Limb (tissue), 2 donors: ENCODE data around the gene TESMIN.

ENCODE experiments used
- DNase-seq, 2 donors: peaks; one replicate each; pipeline ENCODE4 v3.0.0-alpha.2; 2016; ENCODE audit errors: extremely low spot score in 2 of 2

The TESMIN gene

GRCh38 chr11:68711114-68711513, 40.2 kb downstream of the TESMIN start:
- DNase-seq, result no peak

GRCh38 chr11:68710409-68710808, 40.9 kb downstream of the TESMIN start:
- no peak for DNase-seq

DNA sequence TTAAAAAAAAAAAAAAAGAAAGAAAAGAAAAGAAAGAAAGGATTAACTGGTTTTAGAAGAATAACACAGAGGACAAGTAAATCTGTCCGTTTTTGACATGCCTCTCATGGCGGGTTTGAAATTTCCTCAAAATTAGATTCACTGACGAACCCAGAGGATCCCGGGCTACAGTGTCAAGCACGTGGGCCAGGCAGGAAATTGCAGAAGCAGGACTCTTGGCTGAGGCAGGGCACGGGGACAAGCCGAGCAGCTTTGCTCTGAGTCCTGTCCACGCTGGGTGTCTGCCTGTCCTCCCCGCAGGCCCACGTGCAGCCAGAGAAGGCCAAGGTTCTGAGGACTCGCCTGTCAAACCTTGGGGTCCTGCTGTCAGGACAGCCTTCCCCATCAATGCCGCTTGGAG, 42.3 kb downstream of the TESMIN start:
- DNase-seq, result no peak

- no peak for DNase-seq
These were observed 43.8 kb downstream of the TESMIN start for GRCh38 chr11:68707527-68707926.

DNA sequence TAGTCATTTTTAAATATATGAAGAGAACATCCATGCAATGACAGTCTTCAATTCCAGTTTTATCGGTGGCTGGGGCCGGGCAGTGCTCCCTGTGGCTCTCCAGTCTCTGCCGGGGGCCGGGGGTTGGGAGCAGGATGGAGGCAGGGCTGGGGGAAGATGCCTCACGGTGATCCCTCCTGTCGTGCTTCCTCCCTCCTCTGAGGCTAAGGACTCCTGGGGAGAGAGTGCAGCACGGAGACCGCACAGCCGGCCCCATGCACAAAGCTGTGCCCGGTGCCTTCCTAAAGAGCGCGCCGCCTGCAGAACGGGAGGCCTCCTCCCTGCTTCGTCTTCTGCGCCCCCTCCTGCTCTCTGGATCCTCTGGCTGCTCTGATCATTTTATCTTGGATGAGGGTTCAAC, 46.4 kb downstream of the TESMIN start:
- DNase-seq, result no peak

- no peak for DNase-seq
These were observed 52.3 kb downstream of the TESMIN start for GRCh38 chr11:68698993-68699392.

- no peak for DNase-seq
These were observed 55.8 kb downstream of the TESMIN start for GRCh38 chr11:68695531-68695930.

DNA sequence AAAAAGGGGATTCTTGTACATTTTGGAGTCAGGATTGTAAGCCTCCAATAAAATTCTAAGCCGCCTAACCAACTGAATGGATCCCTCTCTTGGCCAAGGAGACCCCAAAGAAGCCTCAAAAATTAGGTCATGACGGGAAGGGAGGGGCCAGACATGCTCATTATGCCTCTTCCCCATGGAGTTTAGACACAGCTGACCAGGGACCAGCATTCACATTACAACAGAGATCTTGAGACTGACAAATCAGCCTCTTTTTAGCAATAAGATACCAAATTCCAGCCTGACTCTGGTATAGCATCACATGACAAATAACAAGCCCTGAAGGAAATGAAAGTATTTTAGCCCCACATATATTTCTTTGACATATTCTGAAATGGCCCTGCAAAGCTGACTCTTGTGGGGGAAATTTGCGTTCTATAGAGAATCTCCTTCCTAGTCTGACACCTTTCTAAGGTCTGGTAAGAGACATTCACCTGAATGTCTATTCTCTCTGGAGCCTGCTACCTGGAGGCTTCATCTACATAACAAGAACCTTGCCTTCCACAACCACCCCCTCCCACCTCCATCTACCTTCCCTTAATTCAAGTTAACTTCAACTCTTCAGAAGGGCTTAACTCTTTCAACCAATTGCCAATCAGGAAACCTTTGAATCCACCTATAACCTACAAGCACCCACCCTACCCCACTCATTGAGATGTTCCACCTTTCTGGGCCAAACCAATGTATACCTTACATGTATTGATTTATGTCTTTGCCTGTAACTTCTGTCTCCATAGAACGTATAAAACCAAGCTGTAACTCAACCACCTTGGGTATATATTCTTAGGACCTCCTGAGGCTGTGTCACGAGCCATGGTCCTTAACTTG, 56.7 kb downstream of the TESMIN start:
- no peak for DNase-seq

- DNase-seq, result no peak
These were observed 57.8 kb downstream of the TESMIN start for GRCh38 chr11:68693484-68693882.

DNA sequence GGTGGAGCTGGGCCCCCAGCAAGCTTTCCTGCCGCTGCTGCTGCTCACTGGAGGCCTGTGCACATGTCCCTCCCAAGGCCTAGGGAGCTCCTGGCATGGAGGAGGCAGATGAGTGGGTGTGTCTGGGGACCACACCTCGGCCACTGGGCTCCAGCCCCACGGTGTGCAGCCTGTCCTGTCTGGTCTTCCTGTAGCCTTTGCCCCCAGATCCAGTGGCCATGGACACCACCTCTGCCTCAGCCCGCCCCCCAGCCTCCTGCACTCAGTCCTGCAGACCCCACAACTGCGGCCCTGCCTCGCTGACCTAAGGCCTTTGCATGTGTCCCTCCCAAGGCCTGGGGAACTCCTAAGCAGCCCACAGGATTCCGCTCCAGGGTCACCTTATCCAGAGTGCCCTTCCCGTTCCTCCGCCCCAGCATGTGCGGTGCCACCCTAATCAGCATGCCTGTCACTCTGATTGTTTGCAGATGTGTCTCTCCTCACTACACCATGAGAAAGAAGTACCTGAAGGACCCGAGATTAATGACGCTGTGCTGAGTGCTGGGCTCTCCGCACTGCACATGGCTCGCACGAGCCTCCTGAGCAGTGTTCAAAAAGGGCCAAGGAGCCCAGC, 58.3 kb downstream of the TESMIN start:
- no peak for DNase-seq

DNA sequence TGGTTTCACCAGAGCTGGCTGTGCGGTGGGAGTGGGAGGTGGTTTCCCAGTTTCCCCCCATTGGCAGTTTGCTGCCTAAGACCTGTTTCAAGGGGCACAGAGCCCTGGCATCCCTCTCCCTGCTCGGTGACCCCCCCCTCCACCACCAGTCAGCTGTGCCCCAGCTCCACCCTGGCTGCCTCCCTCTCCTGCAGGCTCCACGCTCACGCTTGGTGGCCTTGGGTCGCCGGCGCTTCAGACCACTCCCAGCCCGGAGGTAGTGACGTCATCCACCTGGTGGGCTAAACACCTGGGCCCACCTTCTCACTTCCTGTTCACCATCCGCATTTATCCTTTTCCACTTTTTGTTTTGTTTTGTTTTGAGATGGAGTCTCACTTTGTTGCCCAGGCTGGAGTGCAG, 59.2 kb downstream of the TESMIN start:
- no peak for DNase-seq

DNA sequence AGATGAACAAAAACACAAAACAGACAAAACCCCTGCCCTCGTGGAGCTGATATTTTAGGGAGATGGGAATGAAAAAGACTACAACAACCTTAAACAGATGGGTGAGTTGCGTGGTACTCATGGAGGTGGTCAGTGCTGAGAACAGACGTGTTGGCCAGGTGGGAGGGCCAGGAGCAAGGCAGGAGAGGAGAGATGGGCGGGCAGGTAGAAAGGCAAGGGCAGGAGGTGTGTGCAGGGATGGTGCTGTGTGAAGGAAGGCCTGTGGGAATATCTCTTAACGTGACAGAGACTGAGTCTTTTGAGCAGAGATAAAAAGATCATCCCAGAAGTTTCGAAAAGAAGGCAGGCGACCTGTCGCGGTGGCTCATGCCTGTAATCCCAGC, 59.9 kb downstream of the TESMIN start:
- DNase-seq, result no peak

- no peak for DNase-seq
These were observed 60.5 kb downstream of the TESMIN start for GRCh38 chr11:68690671-68691401.

DNA sequence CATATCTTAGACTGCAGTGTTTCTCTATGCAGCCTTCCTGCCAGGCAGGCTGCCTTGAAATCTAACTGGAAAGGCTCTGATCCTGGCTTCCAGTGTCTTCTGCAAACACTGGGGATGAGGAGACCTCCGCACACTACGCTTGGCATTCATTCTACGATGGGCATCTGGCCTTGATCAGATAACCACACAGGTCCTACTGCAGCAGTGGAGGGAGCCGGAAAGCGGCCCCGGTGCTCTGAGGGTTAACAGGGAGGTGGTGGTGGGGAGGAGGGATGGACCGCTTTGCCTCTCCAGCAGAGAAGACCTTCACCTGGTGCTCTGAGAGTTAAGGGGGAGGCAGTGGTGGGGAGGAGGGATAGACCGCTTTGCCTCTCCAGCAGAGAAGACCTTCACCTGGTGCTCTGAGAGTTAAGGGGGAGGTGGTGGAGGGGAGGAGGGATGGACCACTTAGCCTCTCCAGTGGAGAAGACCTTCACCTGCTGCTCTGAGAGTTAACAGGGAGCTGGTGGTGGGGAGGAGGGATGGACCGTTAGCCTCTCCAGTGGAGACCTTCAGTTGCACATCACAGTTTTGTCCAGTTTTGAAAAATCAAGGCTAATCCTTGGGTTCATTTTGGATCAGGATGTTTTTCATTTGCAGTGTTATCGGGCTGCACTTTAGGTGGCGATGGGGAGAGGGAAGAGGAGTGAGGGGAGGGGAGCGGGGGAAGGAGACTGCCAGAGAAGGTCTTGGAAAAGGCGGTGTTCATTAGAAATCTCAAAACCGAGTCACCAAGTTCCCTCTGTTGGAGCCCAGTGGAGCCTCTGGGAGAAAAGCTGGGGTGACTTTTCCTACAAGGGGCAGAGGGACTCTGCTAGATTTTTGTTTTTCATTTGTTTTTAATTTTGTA, 61.3 kb downstream of the TESMIN start:
- DNase-seq, result no peak

DNA sequence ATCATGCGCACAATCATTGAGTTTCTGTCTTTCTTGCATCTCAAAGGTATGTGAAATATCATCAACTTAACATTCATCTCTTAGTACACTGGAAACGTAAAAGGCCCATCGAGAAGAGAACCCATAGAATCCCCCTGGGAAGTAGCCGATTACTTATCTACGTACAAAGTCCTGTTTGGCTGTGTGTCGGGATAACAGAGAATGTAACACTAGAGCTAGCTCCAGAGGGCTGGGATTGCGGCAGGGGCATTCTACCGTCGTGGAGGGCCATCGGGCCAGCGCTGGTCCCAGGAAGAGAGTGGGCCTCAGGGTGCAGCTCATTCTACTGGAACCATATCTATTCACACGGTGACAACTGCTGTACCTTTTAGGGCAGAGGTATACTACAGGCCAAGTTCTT, 62.4 kb downstream of the TESMIN start:
- no peak for DNase-seq

GRCh38 chr11:68687986-68688385, 63.3 kb downstream of the TESMIN start:
- DNase-seq, result no peak

GRCh38 chr11:68687311-68687710, 64.0 kb downstream of the TESMIN start:
- DNase-seq, result no peak

GRCh38 chr11:68686486-68686885, 64.8 kb downstream of the TESMIN start:
- DNase-seq, result no peak

GRCh38 chr11:68685656-68686380, 65.5 kb downstream of the TESMIN start:
- no peak for DNase-seq

DNA sequence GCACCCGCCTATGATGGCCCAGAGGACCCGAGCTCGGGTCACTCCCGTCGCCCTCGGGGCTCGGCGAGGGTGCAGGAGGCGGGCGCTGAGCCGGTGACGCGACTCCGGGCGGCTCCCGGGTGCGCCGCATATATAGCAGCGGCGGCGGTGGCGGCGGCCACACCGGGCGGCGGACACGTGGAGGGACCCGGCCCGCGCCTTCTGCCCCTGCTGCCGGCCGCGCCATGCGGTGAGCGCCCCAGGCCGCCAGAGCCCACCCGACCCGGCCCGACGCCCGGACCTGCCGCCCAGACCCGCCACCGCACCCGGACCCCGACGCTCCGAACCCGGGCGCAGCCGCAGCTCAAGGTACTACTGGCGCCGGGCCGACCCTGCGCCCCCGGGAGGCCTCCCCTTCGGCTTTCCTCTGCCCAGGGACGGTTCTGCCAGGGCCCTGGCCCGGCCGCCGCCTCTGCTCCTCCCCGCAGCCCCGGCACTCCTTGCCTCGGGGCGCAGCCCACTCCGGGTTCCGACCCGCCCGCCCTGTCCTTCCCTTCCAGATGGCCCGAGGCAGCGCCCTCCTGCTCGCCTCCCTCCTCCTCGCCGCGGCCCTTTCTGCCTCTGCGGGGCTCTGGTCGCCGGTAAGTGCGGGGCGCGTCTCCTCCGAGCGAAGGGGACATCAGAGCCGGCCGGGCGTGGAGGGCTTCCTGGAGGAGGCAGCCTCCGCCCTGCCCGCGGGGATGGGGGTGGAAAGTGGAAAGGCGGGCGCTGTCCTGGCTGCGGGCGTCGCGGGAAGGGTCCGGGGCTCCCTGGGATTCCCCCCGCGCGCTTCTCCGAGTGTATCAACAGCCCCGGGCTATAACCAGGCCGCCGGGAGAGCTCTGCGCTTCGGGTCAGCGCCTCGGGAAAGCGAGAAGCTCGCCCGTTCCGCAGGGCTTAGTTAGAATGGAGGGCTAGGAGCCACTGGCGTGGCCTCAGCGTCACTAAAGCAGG, 66.6 kb downstream of the TESMIN start, which contains the start of gene GAL:
Gene GAL, plus strand, starts transcription at position 160 of the 972 bp plus-strand sequence. Its CDS starts 380 bp downstream, at position 540.
- no peak for DNase-seq
